Brain pericyte (primary cell): Measurements from ENCODE around the gene SCN2B.
"Not testable (repeated sequence)": the region's sequence is repeated elsewhere in the genome, so short reads cannot be mapped to it uniquely, and the experiment has no call there.

ENCODE experiments used
- DNase-seq: peaks from one replicate; pipeline ENCODE4 v3.0.0-alpha.2; 2012; ENCODE audit warnings: low read depth, low spot score

Gene SCN2B

DNA sequence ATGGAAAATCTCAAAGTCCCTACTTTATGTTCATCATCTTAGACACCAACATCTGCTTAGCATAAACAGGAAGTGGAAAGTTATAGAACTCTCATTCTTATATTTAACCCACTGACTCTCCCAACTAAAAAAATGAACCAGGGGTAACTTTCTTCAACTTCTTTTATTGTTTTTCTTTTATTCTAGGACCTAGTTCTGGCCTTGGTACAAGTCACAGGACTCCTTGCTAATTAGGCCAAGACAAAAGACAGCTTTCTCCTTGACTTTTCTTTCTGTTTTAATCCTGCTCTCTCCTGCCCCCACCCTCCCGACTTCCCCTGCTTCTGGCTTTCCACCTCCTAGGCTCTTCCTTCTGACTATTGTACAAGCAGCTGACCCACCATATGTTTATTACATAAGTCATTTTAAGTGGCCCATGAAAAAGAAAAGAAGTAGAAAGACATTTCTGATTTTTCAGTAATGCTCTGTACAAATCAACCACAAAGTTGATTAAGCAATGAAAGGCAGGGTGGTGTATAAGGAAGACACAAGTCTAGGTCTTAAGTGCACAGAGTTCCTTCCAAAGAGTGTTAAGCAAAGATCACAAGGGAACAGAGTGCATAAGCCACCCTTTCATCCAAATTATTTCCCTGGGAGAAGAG, 30.1 kb upstream of the SCN2B start:
- DNase-seq: no peak

DNA sequence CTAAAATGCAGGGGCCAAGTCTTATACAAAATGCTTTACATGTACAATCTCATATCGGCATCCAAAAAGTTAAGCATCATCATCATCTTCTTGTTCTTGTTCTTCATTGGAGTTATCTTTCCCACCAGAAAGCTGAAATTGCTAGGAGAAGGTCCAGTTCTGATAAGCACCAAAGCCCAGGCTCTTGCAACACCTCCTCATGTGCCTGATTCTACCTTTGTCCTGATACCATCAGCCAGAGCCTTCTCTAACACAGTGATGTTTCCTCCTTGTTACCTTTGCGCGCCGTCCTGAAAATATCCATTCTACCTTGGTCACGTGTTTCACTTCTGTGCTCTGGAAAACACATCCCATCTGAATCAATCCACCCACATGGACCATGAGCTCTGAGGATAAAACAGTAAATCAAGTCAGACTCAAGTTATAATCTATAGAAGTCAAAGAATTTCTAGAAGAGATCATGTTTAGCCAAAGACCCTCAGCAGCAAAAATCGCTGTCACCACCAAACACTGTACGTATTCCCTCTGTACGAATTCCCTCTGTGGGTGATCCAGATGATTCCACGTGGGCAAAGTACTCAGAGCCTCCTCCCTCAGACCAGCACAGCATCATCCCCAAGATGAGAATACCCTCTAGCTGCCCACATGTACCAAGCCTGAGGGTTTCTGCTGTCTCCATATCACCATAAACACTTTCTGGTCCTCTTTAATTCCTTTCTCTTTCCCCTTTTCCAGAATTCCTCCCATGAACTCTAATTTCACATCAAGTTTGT, 29.4 kb upstream of the SCN2B start:
- DNase-seq: no peak

DNA sequence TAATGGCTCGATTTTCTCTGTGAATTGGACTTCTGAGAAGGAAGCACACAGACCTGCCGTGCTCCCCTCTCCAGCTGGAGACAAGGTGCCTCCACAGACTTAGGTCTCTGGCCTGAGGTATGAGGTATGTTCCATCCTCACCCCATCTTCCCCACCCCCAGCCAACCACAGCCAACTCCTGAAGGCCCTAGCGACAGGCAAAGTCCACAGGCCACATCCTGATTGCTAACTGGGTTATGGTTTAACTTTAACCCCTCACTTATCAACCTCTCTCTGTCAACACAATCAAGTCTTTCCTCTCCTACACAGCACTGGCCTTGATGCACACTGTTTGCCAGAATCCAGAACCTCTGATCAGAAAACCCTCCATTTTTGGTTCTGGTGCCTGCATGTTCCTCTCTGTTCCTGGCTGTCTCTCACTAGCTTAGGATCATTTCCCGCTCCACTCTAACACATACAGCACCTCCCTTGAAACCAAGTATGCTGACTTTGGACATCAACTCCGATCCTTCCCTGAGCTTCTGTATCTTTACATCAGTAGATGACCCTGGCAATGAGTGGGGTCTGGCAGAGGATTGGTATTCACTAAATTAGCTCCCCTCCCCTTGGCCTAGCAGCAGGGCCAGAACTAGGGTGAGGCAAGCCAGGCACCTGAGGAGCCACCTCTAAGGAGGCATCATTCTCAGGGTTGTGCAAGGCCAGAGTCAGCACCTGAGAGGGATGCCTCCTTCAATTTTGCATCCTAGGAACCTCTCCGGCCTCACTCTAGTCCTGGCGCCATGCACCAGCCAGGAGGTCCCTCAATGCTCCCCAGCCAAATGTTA, 26.4 kb upstream of the SCN2B start:
- DNase-seq: no peak

DNA sequence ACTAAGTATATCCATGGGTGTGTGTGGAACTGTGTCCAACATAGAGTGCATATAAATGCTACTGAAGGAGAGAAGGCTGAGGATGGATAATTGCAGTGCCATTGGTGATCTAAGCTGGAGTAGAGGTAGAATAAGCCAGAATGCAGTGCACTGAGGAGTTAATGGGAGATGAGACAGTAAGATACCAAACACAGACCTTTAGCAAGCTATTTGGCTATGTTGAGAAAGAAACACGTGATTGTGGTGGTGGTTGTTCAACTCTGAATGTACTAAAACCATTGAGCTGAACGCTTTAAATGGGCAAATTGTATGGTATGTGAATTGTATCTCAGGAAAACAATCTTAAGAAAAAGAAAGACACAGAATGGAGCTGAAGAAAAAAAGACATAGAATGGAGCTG, 25.5 kb upstream of the SCN2B start:
- no peak for DNase-seq

DNA sequence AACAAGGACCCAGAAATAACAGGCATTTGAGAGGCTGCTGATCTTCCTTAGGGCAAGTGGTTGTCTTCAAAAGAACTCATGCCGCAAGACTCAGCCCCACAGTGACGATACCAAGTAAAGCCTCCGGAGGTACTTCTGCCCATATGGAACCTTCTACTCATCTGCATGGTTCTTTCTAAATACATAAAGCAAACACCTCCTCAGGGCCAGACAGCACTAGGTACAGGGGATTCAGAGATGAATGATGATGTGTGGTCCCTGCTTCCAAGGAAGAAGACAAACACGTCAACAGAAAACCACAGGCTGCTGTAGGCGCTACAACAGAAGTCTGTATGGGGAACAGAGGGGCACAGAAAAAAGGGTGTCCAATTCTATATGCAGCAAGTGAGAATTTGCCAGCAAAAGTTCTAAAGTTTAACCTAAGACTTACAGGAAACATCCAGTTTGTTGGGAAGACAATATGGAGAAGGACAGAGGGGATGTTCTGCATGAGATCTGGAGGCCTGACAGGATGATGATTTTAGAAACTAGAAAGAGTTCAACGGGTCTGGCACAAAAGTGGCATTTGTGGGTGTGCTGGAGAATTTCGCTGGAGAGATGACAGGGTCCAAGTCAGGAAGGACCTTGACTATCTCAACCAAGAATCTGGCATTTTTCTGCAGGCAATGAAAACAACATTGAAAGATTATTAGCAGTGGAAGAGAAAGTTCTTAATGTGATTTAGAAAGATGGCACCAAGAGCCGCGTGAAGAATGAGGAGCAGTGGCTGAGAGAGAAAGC, 24.7 kb upstream of the SCN2B start:
- DNase-seq: no peak

- no peak for DNase-seq
Measured at GRCh38 chr11:118200497-118200896, 24.1 kb upstream of the SCN2B start.

GRCh38 chr11:118199135-118199534, 22.7 kb upstream of the SCN2B start:
- no peak for DNase-seq

- DNase-seq: no peak
Measured at GRCh38 chr11:118198370-118198769, 21.9 kb upstream of the SCN2B start.

DNA sequence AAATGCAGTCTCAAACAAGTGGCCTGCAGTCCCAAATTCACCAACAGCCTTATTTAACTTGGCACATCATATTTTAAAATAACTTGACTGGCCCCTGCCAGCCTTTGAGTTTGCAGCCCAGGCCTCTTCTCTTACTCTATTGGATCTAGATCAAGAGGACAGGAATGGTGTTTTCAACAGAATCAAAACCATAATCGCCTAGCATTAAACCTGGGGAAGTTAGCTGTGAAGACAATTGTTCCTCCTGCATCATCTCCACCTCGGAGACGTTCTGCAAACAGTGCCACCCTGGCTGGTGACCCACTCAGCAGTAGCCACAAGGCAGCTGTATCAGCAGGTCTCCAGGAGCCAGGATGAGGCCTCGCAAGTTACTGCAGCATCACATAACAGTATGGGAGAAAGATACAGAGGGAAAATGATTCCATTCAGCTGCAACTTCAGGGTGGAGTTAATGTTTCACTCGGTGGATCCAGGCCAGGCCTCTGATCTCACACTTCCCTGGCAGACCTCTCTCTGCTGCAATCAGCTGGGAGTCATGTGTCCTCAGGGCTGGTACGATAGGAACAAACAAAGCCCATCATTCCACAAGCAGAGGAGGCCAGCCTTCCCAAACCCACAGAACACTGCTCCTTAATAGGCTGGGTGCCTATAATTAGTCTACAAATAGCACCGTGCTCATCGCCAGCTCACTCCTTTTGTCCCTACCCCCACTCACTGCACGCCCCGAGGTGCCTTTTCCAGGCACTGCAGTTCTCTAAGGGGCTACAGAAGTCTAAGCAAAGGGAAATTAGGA, 18.6 kb upstream of the SCN2B start:
- no peak for DNase-seq

- DNase-seq: no peak
Measured at GRCh38 chr11:118193910-118194566, 17.6 kb upstream of the SCN2B start.

DNA sequence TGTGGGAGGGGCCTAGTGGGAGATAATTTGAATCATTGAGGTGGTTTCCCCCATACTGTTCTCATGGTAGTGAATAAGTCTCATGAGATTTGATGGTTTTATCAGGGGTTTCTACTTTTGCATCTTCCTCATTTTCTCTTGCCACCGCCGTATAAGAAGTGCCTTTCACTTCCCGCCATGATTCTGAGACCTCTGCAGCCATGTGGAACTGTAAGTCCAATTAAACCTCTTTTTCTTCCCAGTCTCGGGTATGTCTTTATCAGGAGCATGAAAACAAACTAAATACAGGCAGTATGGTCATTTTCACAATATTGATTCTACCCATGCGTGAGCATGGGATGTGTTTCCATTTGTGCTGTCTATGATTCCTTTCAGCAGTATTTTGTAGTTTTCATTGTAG, 16.4 kb upstream of the SCN2B start:
- DNase-seq: not testable (repeated sequence)

DNA sequence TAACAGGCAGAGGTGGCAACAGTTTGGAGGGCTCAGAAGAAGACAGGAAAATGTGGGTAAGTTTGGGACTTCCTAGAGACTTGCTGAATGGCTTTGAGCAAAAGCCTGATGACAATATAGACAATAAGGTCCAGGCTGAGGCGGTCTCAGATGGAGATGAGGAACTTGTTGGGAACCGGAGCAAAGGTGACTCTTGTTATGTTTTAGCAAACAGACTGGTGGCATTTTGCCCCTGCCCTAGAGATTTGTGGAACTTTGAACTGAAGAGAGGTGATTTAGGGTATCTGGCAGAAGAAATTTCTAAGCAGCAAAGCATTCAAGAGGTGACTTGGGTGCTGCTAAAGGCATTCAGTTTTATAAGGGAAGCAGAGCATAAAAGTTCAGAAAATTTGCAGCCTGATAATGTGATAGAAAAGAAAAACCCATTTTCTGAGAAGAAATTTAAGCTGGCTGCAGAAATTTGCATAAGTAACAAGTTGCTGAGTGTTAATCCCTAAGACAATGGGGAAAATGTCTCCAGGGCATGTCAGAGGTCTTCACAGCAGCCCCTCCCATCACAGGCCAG, 14.6 kb upstream of the SCN2B start:
- DNase-seq: not testable (repeated sequence)

- DNase-seq: no peak
Measured at GRCh38 chr11:118186346-118187107, 10.1 kb upstream of the SCN2B start.

DNA sequence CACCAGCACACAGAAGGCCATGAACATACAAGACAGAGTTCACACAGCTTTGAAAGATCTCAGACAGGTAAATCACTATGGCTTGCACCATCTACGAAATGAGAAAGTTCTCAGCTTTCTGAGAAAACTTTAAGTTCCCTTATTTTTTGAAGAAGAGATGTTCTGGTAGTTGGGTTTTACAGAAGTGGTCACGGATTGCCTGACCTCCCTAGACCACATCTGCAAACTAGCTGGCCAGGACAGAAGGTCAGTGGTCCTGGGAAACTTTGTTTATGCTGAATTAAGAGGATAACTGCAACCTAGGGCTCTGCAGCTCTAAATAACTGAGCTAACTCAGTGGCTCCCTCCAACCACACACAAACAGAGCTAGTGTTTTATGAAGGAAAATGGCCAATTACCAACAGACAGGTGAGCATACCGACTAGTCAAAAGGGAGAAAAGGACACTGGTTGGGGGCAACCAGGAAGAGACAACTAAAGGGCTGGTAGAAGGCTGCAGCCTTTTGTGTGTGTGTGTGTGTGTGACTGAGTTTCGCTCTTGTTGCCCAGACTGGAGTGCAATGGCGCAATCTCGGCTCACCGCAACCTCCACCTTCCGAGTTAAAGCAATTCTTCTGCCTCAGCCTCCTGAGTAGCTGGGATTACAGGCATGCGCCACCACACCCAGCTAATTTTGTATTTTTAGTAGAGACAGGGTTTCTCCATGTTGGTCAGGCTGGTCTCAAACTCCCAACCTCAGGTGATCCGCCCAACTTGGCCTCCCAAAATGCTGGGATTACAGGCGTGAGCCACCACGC, 8.5 kb upstream of the SCN2B start:
- no peak for DNase-seq

GRCh38 chr11:118183691-118184090, 7.3 kb upstream of the SCN2B start:
- not testable (repeated sequence) for DNase-seq

DNA sequence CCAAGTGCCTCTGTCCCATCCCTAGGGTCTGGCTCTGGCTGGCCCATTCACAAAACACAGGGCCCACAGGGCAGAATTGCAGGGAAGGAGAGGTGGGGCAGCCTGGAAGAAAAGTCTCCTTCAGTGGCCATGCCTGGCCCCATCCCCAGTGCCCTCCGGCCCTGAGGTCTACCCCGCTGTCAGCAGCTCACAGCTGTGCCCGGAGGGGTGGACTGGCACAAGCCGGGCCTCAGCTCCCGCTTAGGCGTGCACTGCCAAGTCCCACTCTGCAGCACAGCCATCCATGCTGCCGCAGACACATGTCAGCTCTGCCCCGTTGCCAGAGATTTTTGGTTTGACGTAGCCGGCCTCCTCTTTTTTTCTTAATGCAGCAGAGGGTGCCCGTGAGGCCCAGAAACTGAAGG, 3.9 kb upstream of the SCN2B start:
- DNase-seq: no peak

DNA sequence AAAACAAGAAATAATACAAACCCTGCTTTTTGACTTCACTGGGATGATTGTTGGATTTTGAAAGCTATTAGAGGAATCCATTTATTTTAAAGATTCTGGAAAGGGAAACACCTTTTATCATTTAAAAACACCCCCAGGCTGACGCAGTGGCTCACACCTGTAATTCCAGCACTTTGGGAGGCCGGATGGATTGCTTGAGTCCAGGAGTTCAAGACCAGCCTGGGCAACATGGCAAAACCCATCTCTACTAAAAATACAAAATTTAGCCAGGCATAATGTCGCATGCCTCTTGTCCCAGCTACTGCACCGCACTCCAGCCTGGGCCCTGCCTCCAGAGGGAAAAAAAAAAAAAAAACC, 317 bp upstream of the SCN2B start:
- no peak for DNase-seq
